ENCODE measurements around the gene B3GALNT2.
"Not testable (repeated sequence)": the region's sequence is repeated elsewhere in the genome, so short reads cannot be mapped to it uniquely, and the experiment has no call there.

The B3GALNT2 gene

DNA sequence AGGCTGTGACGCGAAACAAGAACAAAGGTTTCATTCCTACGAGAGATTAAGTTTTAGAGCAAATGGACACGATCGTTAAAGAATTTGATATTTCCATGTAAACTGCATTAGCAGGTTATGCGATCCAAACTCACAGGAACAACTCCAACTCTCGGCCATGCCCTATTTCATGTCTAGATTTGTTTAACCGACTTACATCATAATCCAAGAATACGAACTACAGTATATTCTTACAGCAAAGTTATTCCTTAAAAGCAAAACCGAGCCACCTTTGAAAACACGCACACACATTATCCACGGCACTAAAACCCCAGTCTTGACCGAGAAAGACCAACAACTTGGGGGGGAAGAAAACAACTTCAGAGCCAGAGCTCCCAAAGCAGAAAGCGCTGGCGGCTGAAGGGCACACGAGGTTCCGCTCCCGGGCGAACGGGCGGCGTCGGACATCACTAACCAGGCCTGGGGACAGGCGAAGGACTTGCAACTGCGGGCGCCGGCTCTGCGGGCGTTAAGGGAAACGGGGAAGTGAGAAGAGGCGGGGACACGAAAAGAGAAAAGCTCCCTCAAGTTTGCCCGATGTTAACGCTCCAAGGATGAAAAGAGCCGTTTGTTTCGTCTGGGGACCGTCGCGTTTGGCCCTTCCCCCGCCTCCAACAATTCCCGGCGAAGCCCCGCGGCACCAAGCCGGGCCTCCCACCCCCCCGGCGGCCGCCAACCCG lies 690 bp downstream of the B3GALNT2 start:
- peak; percentile 83 for DNase-seq

- no peak for DNase-seq
These were observed 1.4 kb downstream of the B3GALNT2 start for GRCh38 chr1:235502601-235503402.

GRCh38 chr1:235500971-235501540 lies 3.2 kb downstream of the B3GALNT2 start:
- no peak for DNase-seq

DNA sequence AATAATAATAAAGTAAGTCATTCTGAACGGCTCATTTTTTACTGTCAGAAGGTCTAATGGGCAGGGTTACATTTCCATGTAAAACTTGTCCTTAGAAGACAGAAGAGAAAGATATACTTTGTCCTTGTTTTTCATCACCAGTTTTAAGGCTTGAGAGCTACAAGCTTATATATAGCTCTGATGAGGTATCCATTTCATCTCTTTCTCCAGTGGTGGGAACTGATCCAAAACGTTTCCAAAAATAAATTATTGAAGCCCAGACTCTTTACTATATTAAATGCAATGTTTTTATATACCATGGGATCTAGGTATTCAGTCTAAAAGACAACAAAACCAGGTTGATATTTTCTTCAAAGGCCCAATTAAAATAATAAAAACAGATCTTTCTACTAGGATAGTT lies 8.7 kb downstream of the B3GALNT2 start:
- DNase-seq: no peak

DNA sequence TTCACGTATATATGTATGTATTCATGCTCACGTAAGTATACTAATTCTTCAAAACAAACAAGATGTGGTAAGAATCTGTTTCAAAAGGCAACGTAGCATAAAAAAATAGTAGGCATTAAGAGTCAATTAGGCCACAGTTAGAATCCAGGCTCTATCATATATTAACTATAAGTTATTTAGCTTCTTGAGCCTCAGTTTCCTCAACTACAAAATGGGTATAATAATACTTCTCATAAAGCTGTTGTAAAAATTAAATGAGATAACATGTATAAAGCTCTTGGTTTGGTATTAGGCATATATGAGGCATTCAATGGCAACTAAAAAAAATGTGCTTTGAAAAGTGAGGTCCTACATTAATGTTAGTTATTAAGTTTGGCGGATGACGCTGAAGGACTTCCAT lies 9.2 kb downstream of the B3GALNT2 start:
- no peak for DNase-seq

- no peak for DNase-seq
These were observed 9.7 kb downstream of the B3GALNT2 start for GRCh38 chr1:235494531-235494930.

DNA sequence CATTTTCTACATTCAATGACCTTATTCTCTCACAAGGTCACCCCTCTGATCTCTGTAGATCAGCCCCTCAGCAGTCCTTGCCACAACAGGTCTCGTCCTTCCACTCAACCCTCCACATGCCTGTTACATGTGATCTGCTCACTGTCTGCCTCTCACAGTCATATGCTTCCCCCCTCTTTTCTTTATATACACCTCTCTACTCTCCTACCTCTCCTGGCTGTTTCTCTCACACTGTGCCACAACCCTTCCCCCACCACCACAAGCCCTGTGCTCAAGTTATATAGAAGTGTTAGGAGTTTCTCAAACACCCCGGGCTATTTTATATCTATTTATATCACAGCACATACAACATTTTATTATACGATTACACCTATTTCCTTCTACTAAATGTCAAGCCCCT lies 12.6 kb downstream of the B3GALNT2 start:
- no peak for DNase-seq

- DNase-seq: no peak
These were observed 17.9 kb downstream of the B3GALNT2 start for GRCh38 chr1:235486321-235486720.

DNA sequence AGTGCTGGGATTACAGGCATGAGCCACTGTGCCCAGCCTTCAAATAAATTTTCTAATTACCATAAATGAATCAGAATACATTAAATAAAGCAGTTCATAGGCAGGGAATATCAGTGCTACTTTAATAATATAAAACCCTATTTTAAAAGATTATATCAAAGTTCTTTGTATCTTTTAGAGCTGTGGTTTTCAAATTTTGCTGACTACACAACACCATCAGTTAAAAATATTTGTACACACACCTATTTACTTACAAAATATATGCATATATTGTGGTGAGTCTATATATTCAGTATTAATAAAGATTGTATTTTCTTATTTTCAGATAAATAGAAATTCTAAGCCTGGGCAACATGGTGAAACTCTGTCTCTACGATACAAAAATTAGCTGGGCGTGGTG lies 18.7 kb downstream of the B3GALNT2 start:
- DNase-seq: no peak

DNA sequence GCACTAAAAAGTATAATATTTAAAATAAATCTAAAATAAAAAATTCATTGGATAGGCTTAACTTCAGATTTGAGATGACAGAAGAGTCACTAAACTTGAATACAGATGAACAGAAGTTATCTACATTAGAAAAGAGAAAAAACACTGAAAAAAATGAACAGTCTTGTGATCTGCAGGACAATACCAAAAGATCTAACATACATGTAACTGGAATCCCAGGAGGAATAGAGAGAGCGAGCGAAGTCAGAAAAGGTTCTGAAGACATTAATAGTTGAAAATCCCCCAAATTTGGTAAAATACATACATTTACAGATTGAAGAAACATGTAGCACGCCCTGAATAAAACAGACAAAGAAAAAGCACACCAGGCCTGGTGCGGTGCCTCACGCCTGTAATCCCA lies 21.2 kb downstream of the B3GALNT2 start:
- no peak for DNase-seq

GRCh38 chr1:235473806-235474205 lies 30.4 kb downstream of the B3GALNT2 start:
- no peak for DNase-seq

GRCh38 chr1:235470741-235471439 lies 33.4 kb downstream of the B3GALNT2 start:
- no peak for DNase-seq

- DNase-seq: not testable (repeated sequence)
These were observed 34.4 kb downstream of the B3GALNT2 start for GRCh38 chr1:235469897-235470296.

GRCh38 chr1:235468970-235469369 lies 35.3 kb downstream of the B3GALNT2 start:
- no peak for DNase-seq

DNA sequence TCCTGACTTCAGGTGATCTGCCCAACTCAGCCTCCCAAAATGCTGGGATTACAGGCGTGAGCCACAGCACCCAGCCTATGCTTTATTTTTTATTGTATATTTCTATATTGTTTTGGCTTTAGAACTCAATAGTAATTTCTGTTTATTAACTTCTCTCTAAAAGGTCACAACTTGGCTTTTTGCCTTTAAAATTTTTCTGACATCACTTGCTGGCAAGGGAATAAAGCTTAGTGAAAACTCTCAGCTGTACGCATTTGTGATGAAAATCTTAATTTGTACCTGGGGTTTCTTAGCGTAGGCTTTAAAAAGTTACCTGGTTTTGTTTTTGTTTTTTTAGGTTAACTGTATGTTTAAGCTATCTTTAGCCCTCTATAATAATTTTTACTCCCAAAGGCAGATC lies 36.2 kb downstream of the B3GALNT2 start:
- DNase-seq: no peak

DNA sequence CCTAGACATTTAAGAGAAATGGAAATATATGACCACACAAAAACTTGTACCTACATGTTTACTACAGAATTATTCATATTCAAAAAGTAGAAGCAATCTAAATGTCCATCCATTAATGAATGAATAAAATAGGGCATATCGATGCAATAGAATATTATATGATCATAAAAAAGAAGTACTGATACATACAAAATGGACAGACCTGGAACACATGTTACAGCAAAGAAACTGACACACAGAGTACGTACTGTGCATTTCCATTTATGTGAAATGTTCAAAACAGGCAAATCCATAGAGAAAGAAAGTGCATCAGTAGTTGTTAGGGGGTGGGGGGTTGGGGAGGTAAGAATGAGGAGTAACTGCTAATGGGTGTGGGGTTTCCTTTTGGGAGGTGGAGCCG lies 39.2 kb downstream of the B3GALNT2 start:
- DNase-seq: no peak

GRCh38 chr1:235462832-235463231 lies 41.4 kb downstream of the B3GALNT2 start:
- DNase-seq: not testable (repeated sequence)

- DNase-seq: no peak
These were observed 42.3 kb downstream of the B3GALNT2 start for GRCh38 chr1:235461954-235462353.

- DNase-seq: no peak
These were observed 43.5 kb downstream of the B3GALNT2 start for GRCh38 chr1:235460770-235461169.

DNA sequence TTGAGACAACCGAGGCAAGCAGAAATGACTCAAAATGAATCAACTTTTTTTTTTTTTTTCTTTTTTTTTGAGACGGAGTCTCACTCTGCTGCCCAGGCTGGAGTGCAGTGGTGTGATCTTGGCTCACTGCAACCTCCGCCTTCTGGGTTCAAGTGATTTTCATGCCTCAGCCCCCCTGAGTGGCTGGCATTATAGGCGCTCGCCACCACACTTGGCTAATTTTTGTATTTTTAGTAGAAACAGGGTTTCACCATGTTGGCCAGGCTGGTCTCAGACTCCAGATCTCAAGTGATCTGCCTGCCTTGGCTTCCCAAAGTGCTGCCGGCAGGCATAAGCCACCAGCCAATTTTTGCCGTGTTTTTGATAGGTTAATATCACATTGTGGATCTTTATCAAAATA lies 46.4 kb downstream of the B3GALNT2 start:
- not testable (repeated sequence) for DNase-seq

DNA sequence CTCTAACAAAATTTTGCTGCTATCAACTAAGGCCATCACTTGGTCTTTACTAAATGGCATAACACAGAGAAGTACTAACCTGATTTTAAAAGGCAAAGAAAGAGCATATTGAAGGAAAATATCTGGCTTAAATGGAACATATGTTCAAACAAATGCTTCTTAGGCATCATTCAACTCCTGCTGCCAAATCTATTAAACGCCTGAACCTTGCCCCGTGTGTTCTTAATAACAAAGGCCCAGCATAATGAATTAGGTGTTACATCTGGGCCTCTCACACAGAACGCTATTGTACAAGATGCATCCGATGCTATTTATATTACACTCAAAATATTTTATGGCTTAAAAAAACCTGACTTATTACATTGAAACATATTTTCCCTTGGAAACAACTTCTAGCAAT lies 48.4 kb downstream of the B3GALNT2 start:
- no peak for DNase-seq

GRCh38 chr1:235455097-235455496 lies 49.2 kb downstream of the B3GALNT2 start:
- no peak for DNase-seq

DNA sequence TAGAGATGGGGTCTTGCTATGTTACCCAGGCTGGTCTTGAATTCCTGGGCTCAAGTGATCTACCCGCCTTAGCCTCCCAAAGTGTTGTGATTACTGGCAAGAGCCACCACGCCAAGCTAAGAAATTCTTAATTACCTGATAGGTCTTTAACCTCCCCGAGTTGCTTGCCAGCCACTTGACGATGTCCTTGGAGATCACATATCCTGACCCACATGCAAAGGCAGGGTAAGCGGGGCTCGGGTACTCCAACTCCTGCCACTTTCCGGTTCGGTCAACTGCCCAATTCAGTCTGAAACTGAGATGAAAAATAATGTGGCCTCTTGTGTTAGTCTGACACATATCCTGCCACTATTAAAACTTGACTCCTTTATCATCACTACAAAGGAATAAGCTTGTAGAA lies 50.2 kb downstream of the B3GALNT2 start:
- DNase-seq: no peak

Measured in islet precursor cell (in vitro differentiated cells).